GM12875 (cell line): ENCODE data around the gene MPHOSPH8.

Experiments used
- H3K4me3 ChIP-seq: one replicate; pipeline ENCODE4 v1.5.1; 2011; ENCODE audit warnings: low read depth, low read length, control low read depth
- CTCF ChIP-seq: IDR thresholded peaks from 2 replicates; pipeline ENCODE4 v1.5.1; 2011; ENCODE audit warnings: low read depth, mild to moderate bottlenecking, control low read depth, inconsistent platforms, low read length, moderate library complexity, borderline replicate concordance; ENCODE audit not compliant: insufficient read depth

Gene MPHOSPH8

GRCh38 chr13:19592657-19593180 lies 40.7 kb upstream of the MPHOSPH8 start:
- TF ChIP-seq CTCF: no peak
- H3K4me3 ChIP-seq: no peak overlapping the region

- no peak for TF ChIP-seq CTCF
- H3K4me3 ChIP-seq: no peak overlapping the region
Measured at GRCh38 chr13:19596086-19596485, 37.4 kb upstream of the MPHOSPH8 start.

DNA sequence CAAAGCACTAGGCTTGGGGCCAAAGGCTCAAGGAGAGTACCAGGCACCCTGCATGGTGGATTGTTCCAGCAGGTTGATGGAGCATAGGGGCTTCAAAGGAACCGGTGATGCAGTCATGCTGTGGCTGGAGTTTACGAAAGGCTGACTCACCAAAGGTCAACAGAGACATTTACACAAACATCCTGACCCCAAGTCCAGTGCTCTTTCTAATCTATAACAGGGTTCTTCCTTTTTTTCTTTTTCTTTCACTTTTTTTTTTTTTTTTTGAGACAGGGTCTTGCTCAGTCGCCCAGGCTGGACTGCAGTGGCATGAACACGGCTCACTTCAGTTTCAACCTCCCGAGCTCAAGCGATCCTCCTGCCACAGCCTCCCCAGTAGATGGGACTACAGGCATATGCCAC lies 36.5 kb upstream of the MPHOSPH8 start:
- no peak for TF ChIP-seq CTCF
- H3K4me3 ChIP-seq: no peak overlapping the region

DNA sequence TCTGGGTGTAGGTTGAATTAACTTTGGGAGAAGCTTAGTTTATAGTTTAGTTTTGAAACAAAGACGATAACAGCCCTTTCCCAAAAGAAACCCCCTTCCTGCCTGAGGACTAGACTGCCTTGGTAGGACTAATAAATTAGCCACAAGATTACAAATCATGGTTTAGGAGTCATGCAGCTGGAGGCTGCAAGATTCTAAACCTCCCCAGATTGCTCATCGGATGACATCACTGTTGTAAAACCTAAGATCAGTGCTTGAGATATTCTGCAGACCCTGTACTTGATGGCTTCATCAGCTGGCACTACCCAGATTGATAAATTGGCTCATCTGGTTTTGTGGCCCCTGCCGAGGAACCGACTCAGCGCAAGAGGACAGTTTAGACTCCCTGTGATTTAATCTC lies 35.9 kb upstream of the MPHOSPH8 start:
- H3K4me3 ChIP-seq: no peak overlapping the region
- no peak for TF ChIP-seq CTCF

GRCh38 chr13:19601749-19602725 lies 31.4 kb upstream of the MPHOSPH8 start:
- peak overlapping the region; percentile 76 for H3K4me3 ChIP-seq
- peak; percentile 51 for TF ChIP-seq CTCF

DNA sequence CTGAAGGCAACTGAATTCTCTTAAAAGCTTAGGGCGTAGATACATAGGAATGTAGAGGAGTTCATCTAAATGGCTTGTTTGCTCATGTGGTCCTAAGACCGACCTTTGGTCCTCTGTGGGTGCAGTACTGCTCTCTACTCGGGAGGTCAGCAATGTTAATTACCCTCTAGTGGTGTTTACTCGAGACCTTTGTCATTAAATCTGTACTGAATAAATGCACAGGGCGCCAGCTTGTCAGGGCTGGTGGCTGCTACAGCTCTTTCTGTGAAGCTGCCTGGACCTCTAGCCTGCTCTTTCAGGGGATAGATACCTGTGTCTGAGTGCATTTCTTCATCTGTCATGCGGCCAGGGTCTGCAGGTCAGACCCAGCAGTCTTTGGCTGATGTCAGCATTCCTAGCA lies 29.2 kb upstream of the MPHOSPH8 start:
- TF ChIP-seq CTCF: no peak
- H3K4me3 ChIP-seq: no peak overlapping the region

- TF ChIP-seq CTCF: no peak
- no peak overlapping the region for H3K4me3 ChIP-seq
Measured at GRCh38 chr13:19605161-19605955, 28.1 kb upstream of the MPHOSPH8 start.
